ENCODE results near the gene TAX1BP1.

TAX1BP1 gene

GRCh38 chr7:27812706-27813105 lies 72.7 kb downstream of the TAX1BP1 start:
- no peaks in the 10 kb centered on the region for H3K27me3 ChIP-seq (replicated peaks in 2 of 5; ENCODE audit: control insufficient read depth in 4 of 5, insufficient read depth in 5 of 5, low read length in 4 of 5)
- no peak for DNase-seq
- ChIA-PET POLR2A (interaction anchor here (0.6 kb wide), 1 partner anchor 387 kb away, joined by 3 read pairs; no protein-coding TSS in a partner anchor), CTCF (no interaction called here)
- H3K36me3 ChIP-seq (ENCODE audit: control insufficient read depth in 4 of 4, insufficient read depth in 4 of 4, low read length in 3 of 4): peaks cover 0 to 17% (median 8%) of the 10 kb centered on the region in 4 experiments
- no peaks in the 10 kb centered on the region for H3K9me3 ChIP-seq (ENCODE audit: control extremely low read depth in 1 of 5, control insufficient read depth in 4 of 5, insufficient read depth in 2 of 5, low read depth in 1 of 5, low read length in 4 of 5)
- whole genome bisulfite sequencing (ENCODE audit: insufficient coverage): 94% methylated on average over 2 of the region's 2 CpGs
- H3K4me3 ChIP-seq (ENCODE audit: control insufficient read depth in 1 of 7, extremely low read depth in 1 of 7, insufficient read depth in 4 of 7, low read depth in 2 of 7, low read length in 6 of 7): no peak overlapping the region
- H3K27ac ChIP-seq (ENCODE audit: insufficient read depth in 1 of 2, low read depth in 1 of 2, low read length in 2 of 2, poor library complexity in 1 of 2, severe bottlenecking in 2 of 2): no peak overlapping the region
- peaks cover 0 to 3% (median 0%) of the 10 kb centered on the region in 4 experiments for H3K4me1 ChIP-seq (ENCODE audit: control extremely low read depth in 1 of 4, control insufficient read depth in 4 of 4, insufficient read depth in 4 of 4, low read length in 3 of 4)

- Histone ChIP-seq H3K36me3 (ENCODE audit: control insufficient read depth in 4 of 4, insufficient read depth in 4 of 4, low read length in 3 of 4) (peaks cover 15 to 23% (median 19%) of the 10 kb centered on the region in 4 experiments), H3K9me3 (ENCODE audit: control extremely low read depth in 1 of 5, control insufficient read depth in 4 of 5, insufficient read depth in 2 of 5, low read depth in 1 of 5, low read length in 4 of 5) (no peaks in the 10 kb centered on the region), H3K4me1 (ENCODE audit: control extremely low read depth in 1 of 4, control insufficient read depth in 4 of 4, insufficient read depth in 4 of 4, low read length in 3 of 4) (no peaks in the 10 kb centered on the region), H3K27ac (ENCODE audit: insufficient read depth in 1 of 2, low read depth in 1 of 2, low read length in 2 of 2, poor library complexity in 1 of 2, severe bottlenecking in 2 of 2) (no peak overlapping the region), H3K4me3 (ENCODE audit: control insufficient read depth in 1 of 7, extremely low read depth in 1 of 7, insufficient read depth in 4 of 7, low read depth in 2 of 7, low read length in 6 of 7) (no peak overlapping the region), H3K27me3 (replicated peaks in 2 of 5; ENCODE audit: control insufficient read depth in 4 of 5, insufficient read depth in 5 of 5, low read length in 4 of 5) (no peaks in the 10 kb centered on the region)
- DNase-seq: no peak
- POLR2A ChIA-PET: no interaction called here
- no CpG with 5 or more reads among the region's 2 CpGs for WGBS (ENCODE audit: insufficient coverage)
- CTCF ChIA-PET: no interaction called here
These were observed 82.3 kb downstream of the TAX1BP1 start for GRCh38 chr7:27822245-27822644.

GRCh38 chr7:27825891-27826290 lies 85.9 kb downstream of the TAX1BP1 start:
- Histone ChIP-seq H3K36me3 (ENCODE audit: control insufficient read depth in 4 of 4, insufficient read depth in 4 of 4, low read length in 3 of 4) (peaks cover 7 to 21% (median 13%) of the 10 kb centered on the region in 4 experiments), H3K27me3 (replicated peaks in 2 of 5; ENCODE audit: control insufficient read depth in 4 of 5, insufficient read depth in 5 of 5, low read length in 4 of 5) (no peaks in the 10 kb centered on the region), H3K27ac (ENCODE audit: insufficient read depth in 1 of 2, low read depth in 1 of 2, low read length in 2 of 2, poor library complexity in 1 of 2, severe bottlenecking in 2 of 2) (no peak overlapping the region), H3K4me3 (ENCODE audit: control insufficient read depth in 1 of 7, extremely low read depth in 1 of 7, insufficient read depth in 4 of 7, low read depth in 2 of 7, low read length in 6 of 7) (no peak overlapping the region), H3K4me1 (ENCODE audit: control extremely low read depth in 1 of 4, control insufficient read depth in 4 of 4, insufficient read depth in 4 of 4, low read length in 3 of 4) (no peaks in the 10 kb centered on the region), H3K9me3 (ENCODE audit: control extremely low read depth in 1 of 5, control insufficient read depth in 4 of 5, insufficient read depth in 2 of 5, low read depth in 1 of 5, low read length in 4 of 5) (no peaks in the 10 kb centered on the region)
- ChIA-PET CTCF (no interaction called here), POLR2A (no interaction called here)
- no CpG with 5 or more reads among the region's 2 CpGs for WGBS (ENCODE audit: insufficient coverage)
- no peak for DNase-seq

GRCh38 chr7:27826357-27826756 lies 86.4 kb downstream of the TAX1BP1 start:
- DNase-seq: no peak
- no peaks in the 10 kb centered on the region for H3K9me3 ChIP-seq (ENCODE audit: control extremely low read depth in 1 of 5, control insufficient read depth in 4 of 5, insufficient read depth in 2 of 5, low read depth in 1 of 5, low read length in 4 of 5)
- no peaks in the 10 kb centered on the region for H3K27me3 ChIP-seq (replicated peaks in 2 of 5; ENCODE audit: control insufficient read depth in 4 of 5, insufficient read depth in 5 of 5, low read length in 4 of 5)
- ChIA-PET CTCF (no interaction called here), POLR2A (no interaction called here)
- 83% methylated on average over 4 of the region's 5 CpGs for WGBS (ENCODE audit: insufficient coverage)
- H3K4me3 ChIP-seq (ENCODE audit: control insufficient read depth in 1 of 7, extremely low read depth in 1 of 7, insufficient read depth in 4 of 7, low read depth in 2 of 7, low read length in 6 of 7): no peak overlapping the region
- H3K36me3 ChIP-seq (ENCODE audit: control insufficient read depth in 4 of 4, insufficient read depth in 4 of 4, low read length in 3 of 4): peaks cover 7 to 21% (median 13%) of the 10 kb centered on the region in 4 experiments
- H3K4me1 ChIP-seq (ENCODE audit: control extremely low read depth in 1 of 4, control insufficient read depth in 4 of 4, insufficient read depth in 4 of 4, low read length in 3 of 4): no peaks in the 10 kb centered on the region
- no peak overlapping the region for H3K27ac ChIP-seq (ENCODE audit: insufficient read depth in 1 of 2, low read depth in 1 of 2, low read length in 2 of 2, poor library complexity in 1 of 2, severe bottlenecking in 2 of 2)

GRCh38 chr7:27834179-27834921 lies 94.4 kb downstream of the TAX1BP1 start:
- DNase-seq: no peak
- Histone ChIP-seq H3K9me3 (ENCODE audit: control extremely low read depth in 1 of 5, control insufficient read depth in 4 of 5, insufficient read depth in 2 of 5, low read depth in 1 of 5, low read length in 4 of 5) (no peaks in the 10 kb centered on the region), H3K4me1 (ENCODE audit: control extremely low read depth in 1 of 4, control insufficient read depth in 4 of 4, insufficient read depth in 4 of 4, low read length in 3 of 4) (no peaks in the 10 kb centered on the region), H3K27me3 (replicated peaks in 2 of 5; ENCODE audit: control insufficient read depth in 4 of 5, insufficient read depth in 5 of 5, low read length in 4 of 5) (no peaks in the 10 kb centered on the region), H3K4me3 (ENCODE audit: control insufficient read depth in 1 of 7, extremely low read depth in 1 of 7, insufficient read depth in 4 of 7, low read depth in 2 of 7, low read length in 6 of 7) (no peak overlapping the region), H3K36me3 (ENCODE audit: control insufficient read depth in 4 of 4, insufficient read depth in 4 of 4, low read length in 3 of 4) (peaks cover 4 to 8% (median 6%) of the 10 kb centered on the region in 4 experiments), H3K27ac (ENCODE audit: insufficient read depth in 1 of 2, low read depth in 1 of 2, low read length in 2 of 2, poor library complexity in 1 of 2, severe bottlenecking in 2 of 2) (no peak overlapping the region)
- POLR2A ChIA-PET: no interaction called here
- CTCF ChIA-PET: no interaction called here
- WGBS (ENCODE audit: insufficient coverage): 100% methylated on average over 4 of the region's 7 CpGs

GRCh38 chr7:27835376-27835775 lies 95.4 kb downstream of the TAX1BP1 start:
- whole genome bisulfite sequencing (ENCODE audit: insufficient coverage): no CpG with 5 or more reads among the region's 7 CpGs
- ChIA-PET CTCF (no interaction called here), POLR2A (no interaction called here)
- no peak for DNase-seq
- Histone ChIP-seq H3K36me3 (ENCODE audit: control insufficient read depth in 4 of 4, insufficient read depth in 4 of 4, low read length in 3 of 4) (peaks cover 4 to 8% (median 6%) of the 10 kb centered on the region in 4 experiments), H3K27ac (ENCODE audit: insufficient read depth in 1 of 2, low read depth in 1 of 2, low read length in 2 of 2, poor library complexity in 1 of 2, severe bottlenecking in 2 of 2) (no peak overlapping the region), H3K27me3 (replicated peaks in 2 of 5; ENCODE audit: control insufficient read depth in 4 of 5, insufficient read depth in 5 of 5, low read length in 4 of 5) (no peaks in the 10 kb centered on the region), H3K4me3 (ENCODE audit: control insufficient read depth in 1 of 7, extremely low read depth in 1 of 7, insufficient read depth in 4 of 7, low read depth in 2 of 7, low read length in 6 of 7) (no peak overlapping the region), H3K4me1 (ENCODE audit: control extremely low read depth in 1 of 4, control insufficient read depth in 4 of 4, insufficient read depth in 4 of 4, low read length in 3 of 4) (no peaks in the 10 kb centered on the region), H3K9me3 (ENCODE audit: control extremely low read depth in 1 of 5, control insufficient read depth in 4 of 5, insufficient read depth in 2 of 5, low read depth in 1 of 5, low read length in 4 of 5) (no peaks in the 10 kb centered on the region)

GRCh38 chr7:27836536-27836935 lies 96.6 kb downstream of the TAX1BP1 start:
- Histone ChIP-seq H3K4me3 (ENCODE audit: control insufficient read depth in 1 of 7, extremely low read depth in 1 of 7, insufficient read depth in 4 of 7, low read depth in 2 of 7, low read length in 6 of 7) (no peak overlapping the region), H3K4me1 (ENCODE audit: control extremely low read depth in 1 of 4, control insufficient read depth in 4 of 4, insufficient read depth in 4 of 4, low read length in 3 of 4) (no peaks in the 10 kb centered on the region), H3K27ac (ENCODE audit: insufficient read depth in 1 of 2, low read depth in 1 of 2, low read length in 2 of 2, poor library complexity in 1 of 2, severe bottlenecking in 2 of 2) (no peak overlapping the region), H3K36me3 (ENCODE audit: control insufficient read depth in 4 of 4, insufficient read depth in 4 of 4, low read length in 3 of 4) (peaks cover 4 to 8% (median 6%) of the 10 kb centered on the region in 4 experiments), H3K9me3 (ENCODE audit: control extremely low read depth in 1 of 5, control insufficient read depth in 4 of 5, insufficient read depth in 2 of 5, low read depth in 1 of 5, low read length in 4 of 5) (no peaks in the 10 kb centered on the region), H3K27me3 (replicated peaks in 2 of 5; ENCODE audit: control insufficient read depth in 4 of 5, insufficient read depth in 5 of 5, low read length in 4 of 5) (no peaks in the 10 kb centered on the region)
- WGBS (ENCODE audit: insufficient coverage): 100% methylated on average over 2 of the region's 2 CpGs
- CTCF ChIA-PET: no interaction called here
- POLR2A ChIA-PET: no interaction called here
- DNase-seq: no peak
